ENCODE data around the gene SMIM21. TPM values are rescaled to one million over a fixed set of nuclear protein-coding genes. Genes with fewer than 3 reads are reported as not detected.

Gene SMIM21
- polyA plus RNA-seq, 1 donor (not counting 4 experiments of a cell fraction or from before 2014, with no cell fraction given), result not detected

- FAIRE-seq, result no peak
- no peak overlapping the region for H3K27ac ChIP-seq (ENCODE audit: control insufficient read depth, insufficient read depth, low read length)
- no peaks in the 10 kb centered on the region for H3K9me3 ChIP-seq (ENCODE audit: control insufficient read depth, low read depth, low read length)
- no peaks in the 10 kb centered on the region for H3K27me3 ChIP-seq (ENCODE audit: control insufficient read depth, extremely low read depth, insufficient read depth, low read length)
- no peak overlapping the region for H3K4me3 ChIP-seq (ENCODE audit: control insufficient read depth in 2 of 3, extremely low read depth in 1 of 3, insufficient read depth in 2 of 3, low read depth in 1 of 3, low read length in 3 of 3)
- H3K79me2 ChIP-seq (ENCODE audit: control insufficient read depth, insufficient read depth, low read length), result no peaks in the 10 kb centered on the region
- TF ChIP-seq CTCF (optimal IDR thresholded peaks at IDR 0.05 in 1 of 3, IDR thresholded peaks at IDR 0.05 in 1 of 3, conservative IDR thresholded peaks at IDR 0.05 in 1 of 3; ENCODE audit: extremely low read depth in 1 of 3, insufficient read depth in 2 of 3, low read length in 3 of 3) (no peak), EZH2 (IDR thresholded peaks at IDR 0.05; ENCODE audit: low read length) (no peak)
- DNase-seq (ENCODE audit: low read depth, low spot score), result no peak
- no peaks in the 10 kb centered on the region for H3K4me1 ChIP-seq (ENCODE audit: control insufficient read depth, extremely low read depth, insufficient read depth, low read length)
- H3K4me2 ChIP-seq (ENCODE audit: control insufficient read depth, extremely low read depth, insufficient read depth, low read depth, low read length), result no peak overlapping the region
- no peak overlapping the region for H2AFZ ChIP-seq (ENCODE audit: control insufficient read depth, low read length)
- no peak overlapping the region for H3K9ac ChIP-seq (ENCODE audit: control insufficient read depth, extremely low read depth, insufficient read depth, low read length)
- no peaks in the 10 kb centered on the region for H3K9me1 ChIP-seq (ENCODE audit: control insufficient read depth, extremely low read depth, insufficient read depth, low read length)
- dilution Hi-C loops (cut with MboI; ENCODE audit: extremely low pct_ligation_motif_present, low sequenced_read_pairs), result no loop called here
- no peaks in the 10 kb centered on the region for H4K20me1 ChIP-seq (ENCODE audit: control insufficient read depth, extremely low read depth, insufficient read depth, low read length)
- H3K36me3 ChIP-seq (ENCODE audit: control insufficient read depth in 2 of 2, extremely low read depth in 1 of 2, insufficient read depth in 2 of 2, low read length in 2 of 2), result no peaks in the 10 kb centered on the region
These were observed 48.9 kb downstream of the SMIM21 start for GRCh38 chr18:75378376-75379315.

- H3K4me3 ChIP-seq (ENCODE audit: control insufficient read depth in 2 of 3, extremely low read depth in 1 of 3, insufficient read depth in 2 of 3, low read depth in 1 of 3, low read length in 3 of 3), result no peak overlapping the region
- H4K20me1 ChIP-seq (ENCODE audit: control insufficient read depth, extremely low read depth, insufficient read depth, low read length), result no peaks in the 10 kb centered on the region
- DNase-seq (ENCODE audit: low read depth, low spot score) (no peak), FAIRE-seq (no peak)
- no peaks in the 10 kb centered on the region for H3K27me3 ChIP-seq (ENCODE audit: control insufficient read depth, extremely low read depth, insufficient read depth, low read length)
- H2AFZ ChIP-seq (ENCODE audit: control insufficient read depth, low read length), result no peak overlapping the region
- H3K36me3 ChIP-seq (ENCODE audit: control insufficient read depth in 2 of 2, extremely low read depth in 1 of 2, insufficient read depth in 2 of 2, low read length in 2 of 2), result no peaks in the 10 kb centered on the region
- no peaks in the 10 kb centered on the region for H3K9me1 ChIP-seq (ENCODE audit: control insufficient read depth, extremely low read depth, insufficient read depth, low read length)
- H3K79me2 ChIP-seq (ENCODE audit: control insufficient read depth, insufficient read depth, low read length), result no peaks in the 10 kb centered on the region
- TF ChIP-seq CTCF (optimal IDR thresholded peaks at IDR 0.05 in 1 of 3, IDR thresholded peaks at IDR 0.05 in 1 of 3, conservative IDR thresholded peaks at IDR 0.05 in 1 of 3; ENCODE audit: extremely low read depth in 1 of 3, insufficient read depth in 2 of 3, low read length in 3 of 3) (no peak), EZH2 (IDR thresholded peaks at IDR 0.05; ENCODE audit: low read length) (no peak)
- no peaks in the 10 kb centered on the region for H3K9me3 ChIP-seq (ENCODE audit: control insufficient read depth, low read depth, low read length)
- H3K4me2 ChIP-seq (ENCODE audit: control insufficient read depth, extremely low read depth, insufficient read depth, low read depth, low read length), result no peak overlapping the region
- no peak overlapping the region for H3K27ac ChIP-seq (ENCODE audit: control insufficient read depth, insufficient read depth, low read length)
- H3K9ac ChIP-seq (ENCODE audit: control insufficient read depth, extremely low read depth, insufficient read depth, low read length), result no peak overlapping the region
- dilution Hi-C loops (cut with MboI; ENCODE audit: extremely low pct_ligation_motif_present, low sequenced_read_pairs), result no loop called here
- no peaks in the 10 kb centered on the region for H3K4me1 ChIP-seq (ENCODE audit: control insufficient read depth, extremely low read depth, insufficient read depth, low read length)
These were observed 49.6 kb downstream of the SMIM21 start for GRCh38 chr18:75377926-75378325.
